Activated CD8-positive, alpha-beta T cell treated with anti-CD3 and anti-CD28 coated beads for 36 hours (primary cell): ENCODE data around the gene PLXNB1. TPM values are rescaled to one million over a fixed set of nuclear protein-coding genes. Genes with fewer than 3 reads are reported as not detected.

Experiments
- ATAC-seq: fragments of 200-7000 bp; cut with Tn5 transposase; one replicate; pipeline ENCODE4 v1.10.0; 2021; ENCODE audit warnings: mild to moderate bottlenecking, moderate library complexity
- CTCF ChIA-PET: fragments of 350-600 bp; sonication (Branson Sonifier 250); formaldehyde crosslinking; loops from one replicate; lab custom pipeline; 2021; ENCODE audit warnings: antibody characterized with exemption; lab: Charles Lee
- POLR2A ChIA-PET: fragments of 350-600 bp; sonication (Branson Sonifier 250); formaldehyde crosslinking; loops from one replicate; lab custom pipeline; 2021; ENCODE audit warnings: antibody characterized with exemption; lab: Charles Lee
- DNase-seq: peaks from one replicate; pipeline ENCODE4 v3.0.0-alpha.2; 2020
- H3K27ac Mint-ChIP-seq: one replicate; pipeline ENCODE4 v1.8.0; 2021; ENCODE audit warnings: mild to moderate bottlenecking, mixed read lengths
- H3K27me3 Mint-ChIP-seq: one replicate; pipeline ENCODE4 v1.8.0; 2021; ENCODE audit warnings: mixed read lengths
- H3K36me3 Mint-ChIP-seq: one replicate; pipeline ENCODE4 v1.8.0; 2021; ENCODE audit warnings: low read depth, mixed read lengths
- H3K4me1 Mint-ChIP-seq: one replicate; pipeline ENCODE4 v1.8.0; 2021; ENCODE audit warnings: low read depth, mixed read lengths
- H3K4me3 Mint-ChIP-seq: one replicate; pipeline ENCODE4 v1.8.0; 2021; ENCODE audit warnings: mild to moderate bottlenecking, moderate library complexity, mixed read lengths
- H3K9me3 Mint-ChIP-seq: one replicate; pipeline ENCODE4 v1.8.0; 2021; ENCODE audit warnings: mixed read lengths
- intact Hi-C: fragments of 100-400 bp; cut with micrococcal nuclease; formaldehyde crosslinking; loops from one replicate; pipeline ENCODE4 v1.10.0; 2022
- total RNA-seq, 2 experiments: library from RNA; stranded (reverse); gene quantifications; one replicate each; pipeline ENCODE4 v1.2.3, GENCODE V29; 2021
- TF ChIP-seq, protein P1 (sequence below): fragments of 200-600 bp; IDR thresholded peaks from one replicate; pipeline ENCODE4 v1.8.0; 2022; ENCODE audit warnings: antibody characterized with exemption, mild to moderate bottlenecking

The PLXNB1 gene
- total RNA-seq, 2 experiments from 2014 or later = 3.7 TPM

GRCh38 chr3:48451270-48451669, 21.4 kb upstream of the PLXNB1 start:
- Mint-ChIP-seq H3K27me3 (no peaks in the 10 kb centered on the region), H3K4me1 (peaks cover 15% of the 10 kb centered on the region), H3K9me3 (no peaks in the 10 kb centered on the region), H3K27ac (no peak overlapping the region), H3K36me3 (peaks cover 36% of the 10 kb centered on the region), H3K4me3 (no peak overlapping the region)
- TF ChIP-seq, protein P1, sequence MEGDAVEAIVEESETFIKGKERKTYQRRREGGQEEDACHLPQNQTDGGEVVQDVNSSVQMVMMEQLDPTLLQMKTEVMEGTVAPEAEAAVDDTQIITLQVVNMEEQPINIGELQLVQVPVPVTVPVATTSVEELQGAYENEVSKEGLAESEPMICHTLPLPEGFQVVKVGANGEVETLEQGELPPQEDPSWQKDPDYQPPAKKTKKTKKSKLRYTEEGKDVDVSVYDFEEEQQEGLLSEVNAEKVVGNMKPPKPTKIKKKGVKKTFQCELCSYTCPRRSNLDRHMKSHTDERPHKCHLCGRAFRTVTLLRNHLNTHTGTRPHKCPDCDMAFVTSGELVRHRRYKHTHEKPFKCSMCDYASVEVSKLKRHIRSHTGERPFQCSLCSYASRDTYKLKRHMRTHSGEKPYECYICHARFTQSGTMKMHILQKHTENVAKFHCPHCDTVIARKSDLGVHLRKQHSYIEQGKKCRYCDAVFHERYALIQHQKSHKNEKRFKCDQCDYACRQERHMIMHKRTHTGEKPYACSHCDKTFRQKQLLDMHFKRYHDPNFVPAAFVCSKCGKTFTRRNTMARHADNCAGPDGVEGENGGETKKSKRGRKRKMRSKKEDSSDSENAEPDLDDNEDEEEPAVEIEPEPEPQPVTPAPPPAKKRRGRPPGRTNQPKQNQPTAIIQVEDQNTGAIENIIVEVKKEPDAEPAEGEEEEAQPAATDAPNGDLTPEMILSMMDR = no peak
- CTCF ChIA-PET = interaction anchor here (1.2 to 5.8 kb wide), 5 partner anchors 12 to 98 kb away, joined by 3 to 55 read pairs (median 4); partner anchors contain the start of genes CCDC51 and TMA7
- POLR2A ChIA-PET = interaction anchor here (0.7 kb wide), 2 partner anchors 19 to 212 kb away, joined by 3 read pairs; no protein-coding TSS in a partner anchor
- DNase-seq = no peak
- intact Hi-C loops = no loop called here
- ATAC-seq = no peak

DNA sequence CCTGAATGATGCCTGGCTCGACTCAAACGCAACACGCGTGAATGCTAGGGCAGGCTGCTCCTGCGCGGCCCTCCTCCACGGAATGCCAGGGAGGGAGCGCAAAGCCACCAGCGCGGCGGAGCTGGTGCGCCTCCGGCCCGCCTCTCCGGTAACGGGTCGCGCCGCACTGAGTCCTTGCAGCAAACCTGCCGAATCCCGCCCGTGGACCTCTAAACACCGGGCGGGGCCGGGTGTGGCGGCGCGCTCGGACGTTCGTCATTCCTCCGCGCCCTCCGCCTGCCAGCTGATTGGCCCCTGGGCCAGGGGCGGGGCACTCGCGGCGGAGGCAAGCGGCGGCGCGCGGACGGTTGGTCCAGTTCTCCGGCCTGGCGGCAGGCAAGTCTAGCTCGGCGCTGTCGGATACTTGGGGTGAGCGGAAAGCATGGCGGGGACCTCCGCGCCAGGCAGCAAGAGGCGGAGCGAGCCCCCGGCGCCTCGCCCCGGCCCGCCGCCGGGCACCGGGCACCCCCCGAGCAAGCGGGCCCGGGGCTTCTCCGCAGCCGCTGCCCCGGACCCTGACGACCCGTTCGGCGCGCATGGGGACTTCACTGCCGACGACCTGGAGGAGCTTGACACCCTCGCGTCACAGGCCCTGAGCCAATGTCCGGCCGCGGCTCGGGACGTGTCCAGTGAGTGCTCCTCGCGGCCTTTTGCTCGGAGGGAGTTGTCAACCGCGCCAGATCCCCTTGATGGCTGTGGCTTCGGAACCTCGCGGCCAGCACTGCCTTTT, 16.7 kb upstream of the PLXNB1 start, which contains the start of gene ATRIP:
ATRIP (plus strand) TSS at position 313 of the 769 bp plus-strand sequence; CDS start at position 422, 109 bp downstream.
- DNase-seq = peak; percentile 87
- peaks cover 34% of the 10 kb centered on the region for H3K36me3 Mint-ChIP-seq
- peak within 1 kb of the TSS; percentile 89 for H3K4me3 Mint-ChIP-seq
- peaks cover 40% of the 10 kb centered on the region for H3K4me1 Mint-ChIP-seq
- H3K9me3 Mint-ChIP-seq = no peaks in the 10 kb centered on the region
- peak; percentile 98 for ATAC-seq
- H3K27ac Mint-ChIP-seq = peak within 1 kb of the TSS; percentile 83
- TF ChIP-seq, protein P1 = no peak
- intact Hi-C loops = no loop called here
- CTCF ChIA-PET = interaction anchor here (0.8 to 5.9 kb wide), 13 partner anchors 10 to 168 kb away, joined by 3 to 111 read pairs (median 4); no protein-coding TSS in a partner anchor
- POLR2A ChIA-PET = interaction anchor here (0.7 to 4.9 kb wide), 16 partner anchors 10 to 216 kb away, joined by 3 to 32 read pairs (median 3); partner anchors contain the start of genes CELSR3 and ZNF589
- no peaks in the 10 kb centered on the region for H3K27me3 Mint-ChIP-seq

DNA sequence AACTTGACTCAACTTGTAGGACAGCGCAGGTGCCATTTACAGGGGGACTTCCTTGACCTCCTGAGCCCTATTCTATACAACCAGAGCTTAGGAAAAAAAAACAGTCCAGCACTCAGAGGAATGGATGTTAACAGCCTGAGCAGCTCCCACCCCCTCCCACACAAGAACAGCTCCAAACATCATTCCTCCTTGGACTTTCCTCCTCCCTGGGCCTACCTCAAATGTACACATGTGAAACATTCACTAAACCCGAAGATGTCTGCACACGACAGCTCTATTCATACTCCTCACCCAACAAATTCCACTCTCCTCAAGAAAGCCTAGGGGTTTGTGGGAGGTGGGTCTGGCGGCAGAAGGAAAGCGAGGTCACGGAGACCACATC, 16.1 kb upstream of the PLXNB1 start:
- peak overlapping the region; percentile 83 for H3K27ac Mint-ChIP-seq
- ChIA-PET CTCF (interaction anchor here (0.7 to 5.9 kb wide), 16 partner anchors 10 to 172 kb away, joined by 3 to 111 read pairs (median 4); no protein-coding TSS in a partner anchor), POLR2A (interaction anchor here (0.6 to 4.9 kb wide), 17 partner anchors 10 to 217 kb away, joined by 3 to 32 read pairs (median 3); partner anchors contain the start of genes CELSR3 and ZNF589)
- peak overlapping the region; percentile 89 for H3K4me3 Mint-ChIP-seq
- intact Hi-C loops = no loop called here
- TF ChIP-seq, protein P1 = no peak
- H3K9me3 Mint-ChIP-seq = no peaks in the 10 kb centered on the region
- peaks cover 42% of the 10 kb centered on the region for H3K4me1 Mint-ChIP-seq
- no peak for ATAC-seq
- no peaks in the 10 kb centered on the region for H3K27me3 Mint-ChIP-seq
- DNase-seq = no peak
- H3K36me3 Mint-ChIP-seq = peaks cover 36% of the 10 kb centered on the region

DNA sequence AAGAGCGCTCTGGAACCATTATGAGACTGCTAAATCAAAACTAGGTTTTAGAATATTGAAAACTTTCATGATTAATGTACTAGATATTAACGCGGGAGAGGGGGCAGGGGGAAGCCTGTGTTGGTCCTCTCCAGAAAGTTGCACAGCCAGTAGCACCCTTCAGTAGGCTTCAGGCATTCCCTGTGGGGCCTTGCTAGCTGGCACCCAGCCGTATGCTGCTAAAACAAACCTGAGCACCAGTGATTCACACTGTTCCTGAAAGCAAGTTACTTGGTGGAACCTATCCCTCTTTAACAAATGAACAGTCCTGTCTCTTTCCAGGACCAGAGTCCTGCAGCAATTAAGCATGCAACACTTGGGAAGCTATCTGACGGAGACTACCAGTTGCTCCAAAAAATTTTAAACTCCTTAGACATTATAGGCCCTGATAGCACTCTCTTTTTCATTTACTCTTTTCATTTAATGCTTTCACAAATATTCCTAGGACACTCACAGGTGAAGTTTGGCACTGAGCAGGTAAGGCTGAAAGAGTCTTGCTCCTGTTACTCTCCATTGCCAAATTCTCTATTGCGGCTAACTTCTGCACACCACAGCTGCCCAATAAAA, 15.5 kb upstream of the PLXNB1 start:
- CTCF ChIA-PET = interaction anchor here (0.7 to 5.9 kb wide), 14 partner anchors 9 to 172 kb away, joined by 3 to 111 read pairs (median 4); no protein-coding TSS in a partner anchor
- intact Hi-C loops = no loop called here
- TF ChIP-seq, protein P1 = no peak
- POLR2A ChIA-PET = interaction anchor here (0.6 to 4.9 kb wide), 15 partner anchors 8 to 205 kb away, joined by 3 to 32 read pairs (median 4); partner anchors contain the start of genes PLXNB1 and ZNF589
- peaks cover 42% of the 10 kb centered on the region for H3K4me1 Mint-ChIP-seq
- H3K4me3 Mint-ChIP-seq = peak overlapping the region; percentile 89
- no peak for ATAC-seq
- no peak for DNase-seq
- no peaks in the 10 kb centered on the region for H3K9me3 Mint-ChIP-seq
- H3K27ac Mint-ChIP-seq = no peak overlapping the region
- no peaks in the 10 kb centered on the region for H3K27me3 Mint-ChIP-seq
- H3K36me3 Mint-ChIP-seq = peaks cover 42% of the 10 kb centered on the region
